ENCODE data around the gene IL3.

- TF ChIP-seq CTCF (IDR thresholded peaks at IDR 0.05 in 4 of 5, conservative IDR thresholded peaks at IDR 0.05 in 1 of 5) = no peak
- TF ChIP-seq POLR2A (IDR thresholded peaks at IDR 0.05) = no peak
Measured at GRCh38 chr5:132072070-132072469, 11.6 kb downstream of the IL3 start.

All from gastrocnemius medialis (tissue), 4 donors.